Epithelial cell of proximal tubule (primary cell): ENCODE data around the gene NOCT. TPM values are rescaled to one million over a fixed set of nuclear protein-coding genes. Genes with fewer than 3 reads are reported as not detected.

Experiments used
- DNase-seq: peaks from one replicate; pipeline ENCODE4 v3.0.0-alpha.2; 2011; ENCODE audit warnings: low read depth
- H3K4me3 ChIP-seq: 2 replicates; pipeline ENCODE4 v1.5.1; 2011; ENCODE audit warnings: low read depth, mild to moderate bottlenecking, low read length
- total RNA-seq: library from RNA; depleted of rRNA; stranded (reverse); fragments of >200 nt; gene quantifications from 2 replicates; pipeline ENCODE4 v1.2.3, GENCODE V29; 2015
- TF ChIP-seq, protein P1 (sequence below): conservative IDR thresholded peaks from 2 replicates; pipeline ENCODE4 v1.5.1; 2012; ENCODE audit warnings: low read depth, mild to moderate bottlenecking, low read length

Gene NOCT, protein sequence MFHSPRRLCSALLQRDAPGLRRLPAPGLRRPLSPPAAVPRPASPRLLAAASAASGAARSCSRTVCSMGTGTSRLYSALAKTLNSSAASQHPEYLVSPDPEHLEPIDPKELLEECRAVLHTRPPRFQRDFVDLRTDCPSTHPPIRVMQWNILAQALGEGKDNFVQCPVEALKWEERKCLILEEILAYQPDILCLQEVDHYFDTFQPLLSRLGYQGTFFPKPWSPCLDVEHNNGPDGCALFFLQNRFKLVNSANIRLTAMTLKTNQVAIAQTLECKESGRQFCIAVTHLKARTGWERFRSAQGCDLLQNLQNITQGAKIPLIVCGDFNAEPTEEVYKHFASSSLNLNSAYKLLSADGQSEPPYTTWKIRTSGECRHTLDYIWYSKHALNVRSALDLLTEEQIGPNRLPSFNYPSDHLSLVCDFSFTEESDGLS
- total RNA-seq, result 27.4 and 41.9 TPM in 2 replicates

DNA sequence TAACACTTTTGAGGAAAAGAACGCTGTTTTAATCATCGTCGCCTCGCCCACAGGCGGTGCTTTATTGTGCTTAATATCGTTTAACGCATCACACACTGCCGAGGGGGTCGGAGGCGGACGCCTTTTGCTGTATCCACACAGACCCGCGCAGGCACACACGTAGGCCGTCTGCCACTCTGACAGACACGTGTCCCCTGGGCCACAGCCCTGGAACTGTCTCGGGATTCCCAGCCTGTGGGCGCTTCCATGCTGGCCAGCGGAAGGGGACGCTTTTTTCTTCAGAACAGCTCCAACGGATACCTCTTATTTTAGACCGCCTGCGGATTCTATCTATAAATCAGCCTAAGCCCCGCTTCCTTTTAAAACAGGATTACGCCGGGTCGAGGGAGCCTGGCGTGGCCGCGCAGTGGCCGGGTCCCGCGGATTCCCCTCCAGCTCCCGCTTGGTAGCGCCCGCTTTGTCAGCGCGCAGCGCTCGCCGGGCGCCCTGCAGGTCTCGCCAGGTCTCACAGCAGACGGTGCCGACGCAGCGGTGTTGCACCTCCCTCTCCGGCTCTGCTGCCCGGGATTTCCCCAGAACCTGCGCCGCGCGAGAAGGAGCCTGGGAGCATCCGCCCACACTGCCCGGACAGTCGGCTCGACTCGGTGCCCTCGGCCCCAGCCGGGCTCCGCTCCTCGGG, at the start of gene NOCT:
Gene NOCT (plus strand): TSS at position 513 of the 679 bp plus-strand sequence. CDS start 201 bp downstream, outside the sequence.
- no peak for DNase-seq
- peak within 1 kb of the TSS; percentile 85 for H3K4me3 ChIP-seq
- TF ChIP-seq, protein P1, sequence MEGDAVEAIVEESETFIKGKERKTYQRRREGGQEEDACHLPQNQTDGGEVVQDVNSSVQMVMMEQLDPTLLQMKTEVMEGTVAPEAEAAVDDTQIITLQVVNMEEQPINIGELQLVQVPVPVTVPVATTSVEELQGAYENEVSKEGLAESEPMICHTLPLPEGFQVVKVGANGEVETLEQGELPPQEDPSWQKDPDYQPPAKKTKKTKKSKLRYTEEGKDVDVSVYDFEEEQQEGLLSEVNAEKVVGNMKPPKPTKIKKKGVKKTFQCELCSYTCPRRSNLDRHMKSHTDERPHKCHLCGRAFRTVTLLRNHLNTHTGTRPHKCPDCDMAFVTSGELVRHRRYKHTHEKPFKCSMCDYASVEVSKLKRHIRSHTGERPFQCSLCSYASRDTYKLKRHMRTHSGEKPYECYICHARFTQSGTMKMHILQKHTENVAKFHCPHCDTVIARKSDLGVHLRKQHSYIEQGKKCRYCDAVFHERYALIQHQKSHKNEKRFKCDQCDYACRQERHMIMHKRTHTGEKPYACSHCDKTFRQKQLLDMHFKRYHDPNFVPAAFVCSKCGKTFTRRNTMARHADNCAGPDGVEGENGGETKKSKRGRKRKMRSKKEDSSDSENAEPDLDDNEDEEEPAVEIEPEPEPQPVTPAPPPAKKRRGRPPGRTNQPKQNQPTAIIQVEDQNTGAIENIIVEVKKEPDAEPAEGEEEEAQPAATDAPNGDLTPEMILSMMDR, result no peak

DNA sequence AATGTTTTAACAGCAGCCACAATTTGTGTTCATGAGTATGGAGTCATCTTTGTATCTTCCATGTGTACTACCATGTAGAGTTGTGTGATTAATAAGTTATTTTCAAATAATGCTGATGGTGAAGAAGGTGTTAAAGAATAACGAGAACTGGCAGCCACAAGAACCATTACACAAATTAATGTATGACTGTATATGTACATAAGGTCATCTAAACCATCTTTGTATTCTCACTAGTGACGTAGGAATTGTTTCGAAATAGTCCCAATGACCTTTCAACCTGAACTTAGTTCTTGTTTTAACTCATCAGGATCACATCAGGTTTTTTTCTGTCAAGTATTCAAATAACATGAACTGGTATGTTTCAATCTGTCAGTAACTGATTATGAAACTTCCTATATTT, 48.3 kb upstream of the NOCT start:
- TF ChIP-seq, protein P1, result no peak
- H3K4me3 ChIP-seq, result no peak overlapping the region
- no peak for DNase-seq

DNA sequence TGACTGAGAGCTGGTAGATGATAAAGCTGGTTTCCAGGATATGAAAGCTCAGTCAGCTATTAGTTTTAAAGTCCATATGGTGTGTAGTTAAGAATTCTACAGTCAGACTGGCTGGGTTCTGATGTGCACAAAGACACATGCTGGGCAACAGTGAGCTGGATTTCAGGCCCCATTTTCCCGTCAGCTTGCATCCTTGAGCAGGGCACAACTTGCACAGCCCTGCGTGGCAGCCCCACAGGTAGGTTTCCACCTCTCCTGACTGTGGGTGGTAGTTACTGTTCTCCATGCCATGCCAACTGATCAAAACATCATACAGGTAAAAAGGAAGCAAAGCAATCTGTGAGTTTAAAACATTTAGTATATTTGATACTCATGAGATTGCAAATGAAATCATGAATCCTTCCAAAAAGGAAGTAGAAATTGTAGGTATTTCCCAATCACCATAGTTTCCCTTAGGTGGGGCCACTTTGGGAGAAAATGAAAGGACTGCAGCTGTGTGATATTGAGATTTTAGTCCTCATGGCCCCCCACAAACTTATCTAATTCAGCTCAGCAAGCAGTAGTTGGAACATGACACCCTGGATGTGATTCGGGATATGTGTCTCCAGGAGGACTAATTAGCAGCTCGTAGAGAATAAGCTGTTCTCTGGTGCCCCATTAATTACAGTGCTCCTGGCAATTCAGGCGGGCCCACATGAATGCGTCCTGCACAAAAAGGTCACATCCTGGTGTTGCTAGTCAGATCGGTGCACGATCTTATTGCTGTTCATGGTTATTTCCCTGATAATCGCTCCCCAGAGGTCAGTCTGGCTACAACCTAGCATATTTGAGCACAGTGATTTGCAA, 42.4 kb upstream of the NOCT start:
- DNase-seq, result no peak
- TF ChIP-seq, protein P1, result no peak
- no peak overlapping the region for H3K4me3 ChIP-seq

DNA sequence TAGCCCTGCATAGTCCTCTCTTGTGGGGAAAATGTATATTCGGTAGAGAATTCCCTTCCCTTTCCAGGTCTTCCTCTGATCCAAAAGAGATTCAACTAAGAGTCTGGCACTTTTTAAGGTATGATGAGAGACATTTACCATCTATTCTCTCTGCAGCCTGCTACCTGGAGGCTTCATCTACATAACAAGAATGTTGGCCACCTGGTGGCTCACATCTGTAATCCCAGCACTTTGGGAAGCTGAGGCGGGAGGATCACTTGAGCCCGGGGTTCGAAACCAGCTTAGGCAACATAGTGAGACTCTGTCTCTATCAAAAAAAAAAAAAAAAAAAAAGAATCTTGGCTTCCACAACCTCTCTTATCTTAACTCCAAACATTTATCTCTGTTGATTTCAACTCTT, 40.4 kb upstream of the NOCT start:
- TF ChIP-seq, protein P1, result peak; percentile 8
- H3K4me3 ChIP-seq, result no peak overlapping the region
- DNase-seq, result no peak

DNA sequence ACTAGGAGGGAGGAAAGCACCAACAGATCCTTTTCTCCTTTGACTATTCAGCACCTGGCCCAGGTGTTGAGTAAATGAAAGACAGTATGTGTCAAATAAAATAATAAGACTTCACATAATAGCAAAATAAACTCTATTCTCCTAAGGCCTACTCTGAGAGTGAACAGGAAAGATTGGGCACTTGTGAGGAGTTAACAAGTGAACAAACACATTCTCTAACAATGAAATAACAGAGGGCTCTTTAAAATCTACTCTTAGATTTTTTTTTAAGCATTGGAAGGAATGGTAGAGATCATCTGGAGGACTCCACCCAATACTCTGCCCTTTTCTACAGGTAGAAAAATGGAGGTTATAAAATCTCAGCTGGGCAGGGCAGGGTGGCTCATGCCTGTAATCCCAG, 39.1 kb upstream of the NOCT start:
- no peak for DNase-seq
- TF ChIP-seq, protein P1, result no peak
- H3K4me3 ChIP-seq, result no peak overlapping the region

DNA sequence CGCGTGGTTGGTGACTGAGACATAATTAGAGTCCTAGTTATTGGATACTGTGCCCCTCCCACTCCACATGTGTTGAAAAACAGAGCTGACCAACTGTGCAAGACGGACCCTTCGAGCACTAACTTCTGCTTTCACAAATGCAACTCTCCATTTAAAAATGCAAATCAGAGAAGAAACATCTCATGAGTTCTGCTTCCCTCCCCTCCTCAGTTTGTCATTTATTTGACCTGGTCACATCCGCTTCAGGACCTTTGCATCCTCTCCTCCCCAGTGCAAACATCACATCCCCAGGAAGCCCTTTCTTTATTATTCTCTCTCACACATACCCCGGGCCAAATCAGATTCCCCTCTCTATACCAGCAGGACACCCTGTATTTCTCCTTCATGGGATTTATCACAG, 38.1 kb upstream of the NOCT start:
- no peak for DNase-seq
- TF ChIP-seq, protein P1, result no peak
- no peak overlapping the region for H3K4me3 ChIP-seq
